IPS-NIHi7 (cell line): ENCODE results near the gene ANAPC2.
A peak's percentile ranks its signal among the peaks of the same experiment; 100 is the strongest.

ENCODE experiments used
- DNase-seq: peaks from one replicate; pipeline ENCODE4 v3.0.0; 2012; ENCODE audit warnings: mixed read lengths; ENCODE audit errors: extremely low spot score

ANAPC2 gene

DNA sequence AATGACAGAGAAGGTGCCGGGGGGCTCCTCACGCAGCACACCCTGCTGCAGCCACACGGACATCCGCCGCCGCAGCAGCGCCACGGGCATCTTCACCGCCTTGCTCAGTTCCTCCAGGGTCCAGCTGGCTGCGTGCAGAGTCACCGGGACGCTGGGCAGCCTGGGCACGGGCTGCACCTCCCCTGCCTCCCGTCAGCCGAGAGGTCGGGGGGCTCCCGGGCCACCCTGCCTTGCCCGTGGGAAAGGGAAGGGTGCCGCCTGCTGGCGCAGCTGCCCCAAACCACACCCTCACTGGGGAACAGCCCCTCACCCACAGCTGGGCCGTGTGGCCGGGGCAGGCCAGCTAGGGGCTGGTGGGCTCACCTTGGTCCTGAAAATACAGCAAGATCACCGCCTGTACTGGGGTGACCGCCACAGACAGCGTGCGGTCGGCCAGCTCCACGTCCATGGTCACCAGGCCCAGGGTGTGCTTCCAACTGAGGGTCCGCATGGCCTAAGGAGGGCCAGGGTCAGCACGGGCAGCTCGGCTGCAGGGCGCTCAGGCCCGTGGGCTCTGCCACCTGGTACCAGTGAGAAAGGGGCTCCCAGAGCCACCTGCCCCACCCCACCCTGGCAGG lies 12.9 kb downstream of the ANAPC2 start:
- peak; percentile 78 for DNase-seq

DNA sequence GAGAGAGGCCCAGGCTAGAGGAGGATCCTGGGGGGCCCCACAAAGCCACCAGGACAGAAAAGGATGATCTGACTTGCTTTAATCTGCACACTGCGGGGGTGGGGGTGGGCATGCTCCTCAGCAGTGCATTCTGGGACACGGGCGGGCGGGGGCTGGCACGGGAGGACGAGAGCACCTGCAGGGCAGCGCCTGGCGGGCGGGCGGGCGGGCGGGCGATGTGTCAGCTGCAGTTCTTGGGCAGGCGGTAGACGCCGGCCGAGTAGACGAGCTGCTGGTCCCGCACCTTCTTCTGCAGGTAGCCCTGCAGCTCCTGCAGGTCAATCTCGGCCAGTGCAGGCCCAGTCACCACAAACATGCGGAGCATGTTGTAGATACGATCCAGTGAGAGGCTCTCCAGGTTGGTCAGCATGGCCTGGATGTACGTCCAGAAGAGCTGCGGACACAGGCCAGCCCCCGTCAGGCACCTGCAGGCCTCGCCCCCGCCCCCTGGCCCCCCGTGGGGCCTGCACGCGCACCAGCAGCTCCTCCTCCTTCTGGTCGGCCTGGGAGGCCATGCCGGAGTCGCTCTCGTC lies 13.6 kb downstream of the ANAPC2 start:
- DNase-seq: peak; percentile 58

DNA sequence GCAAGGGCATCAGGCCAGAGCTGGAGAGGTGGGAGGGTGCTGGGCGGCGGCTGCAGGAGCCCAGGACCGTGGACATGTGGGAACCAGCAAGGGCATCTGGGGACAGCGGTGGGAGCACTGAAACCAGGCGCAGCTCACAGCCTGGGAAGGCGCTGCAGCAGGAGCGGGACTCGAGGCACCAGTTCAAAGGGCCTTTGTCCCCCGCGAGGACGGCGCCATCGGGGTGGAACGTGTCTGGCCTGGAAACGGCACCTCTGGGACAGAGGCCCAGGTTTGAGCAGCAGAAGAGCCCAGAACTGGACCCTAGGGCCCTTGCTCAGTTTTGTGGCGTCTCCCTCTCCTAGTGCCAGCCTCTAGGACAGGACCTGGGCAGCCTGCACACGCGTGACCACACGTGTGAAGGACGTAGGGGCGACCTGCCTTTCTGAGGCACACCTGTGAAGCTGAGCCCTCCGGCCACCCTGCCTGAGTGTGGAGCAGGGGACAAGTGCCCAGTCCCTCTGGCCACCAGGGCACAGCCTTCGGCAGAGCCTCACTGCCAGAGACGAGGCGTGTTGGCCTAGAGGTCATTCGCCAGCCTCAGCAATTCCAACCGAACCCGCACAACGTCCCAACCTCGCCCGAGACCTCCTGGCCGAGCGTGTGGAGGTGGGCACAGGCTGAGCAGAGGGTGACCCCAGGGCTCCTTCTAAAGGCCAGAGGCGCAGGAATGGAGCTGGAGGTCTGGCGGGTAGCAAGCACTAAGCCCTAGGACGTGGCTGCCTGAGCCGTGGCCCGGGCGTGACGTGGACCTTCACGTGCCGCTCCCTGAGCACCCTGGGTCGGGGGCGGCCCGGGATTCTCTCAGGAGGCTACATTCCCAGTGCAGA lies 14.3 kb downstream of the ANAPC2 start:
- no peak for DNase-seq

DNA sequence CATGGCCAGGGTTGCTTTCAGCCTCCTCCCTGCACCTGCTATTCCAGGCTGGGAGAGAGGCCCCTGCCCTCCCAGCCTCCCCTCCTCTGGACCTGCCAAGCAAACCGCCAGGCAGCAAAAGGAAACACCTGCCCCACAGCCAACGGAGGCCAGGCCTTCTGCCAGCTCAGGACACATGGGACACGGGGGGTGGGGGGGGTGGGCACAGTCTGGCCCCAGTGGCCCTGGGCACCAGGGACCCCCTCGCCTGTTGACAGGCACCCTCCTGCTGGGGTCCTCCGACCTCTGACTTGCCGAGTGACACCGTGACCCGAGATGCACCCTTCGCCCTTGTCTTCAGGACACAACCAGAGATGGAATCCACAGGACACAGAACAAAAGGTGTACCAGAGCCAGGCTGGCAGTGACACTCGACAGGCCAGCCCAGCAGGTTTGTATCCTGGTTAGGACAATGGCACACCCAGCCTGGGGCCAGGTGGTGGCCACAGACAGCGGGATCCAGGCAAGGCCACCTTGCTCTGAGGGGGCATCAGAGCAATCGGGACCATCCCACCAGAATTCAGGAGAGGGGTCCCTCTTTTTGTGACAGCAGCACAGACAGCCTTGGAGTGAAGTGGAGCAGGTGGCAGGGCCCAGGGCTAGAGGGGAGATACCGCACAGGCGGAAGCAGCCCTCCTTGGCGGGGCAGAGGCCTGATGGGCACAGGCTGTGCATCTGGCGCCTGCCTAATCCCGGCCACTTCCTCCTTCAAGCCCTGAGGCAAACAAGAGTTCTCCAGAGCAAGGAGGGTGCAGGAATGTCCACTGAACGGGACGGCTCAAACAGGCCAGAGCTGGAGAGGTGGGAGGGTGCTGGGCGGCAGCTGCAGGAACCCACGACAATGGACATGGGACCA lies 15.2 kb downstream of the ANAPC2 start:
- DNase-seq: no peak

DNA sequence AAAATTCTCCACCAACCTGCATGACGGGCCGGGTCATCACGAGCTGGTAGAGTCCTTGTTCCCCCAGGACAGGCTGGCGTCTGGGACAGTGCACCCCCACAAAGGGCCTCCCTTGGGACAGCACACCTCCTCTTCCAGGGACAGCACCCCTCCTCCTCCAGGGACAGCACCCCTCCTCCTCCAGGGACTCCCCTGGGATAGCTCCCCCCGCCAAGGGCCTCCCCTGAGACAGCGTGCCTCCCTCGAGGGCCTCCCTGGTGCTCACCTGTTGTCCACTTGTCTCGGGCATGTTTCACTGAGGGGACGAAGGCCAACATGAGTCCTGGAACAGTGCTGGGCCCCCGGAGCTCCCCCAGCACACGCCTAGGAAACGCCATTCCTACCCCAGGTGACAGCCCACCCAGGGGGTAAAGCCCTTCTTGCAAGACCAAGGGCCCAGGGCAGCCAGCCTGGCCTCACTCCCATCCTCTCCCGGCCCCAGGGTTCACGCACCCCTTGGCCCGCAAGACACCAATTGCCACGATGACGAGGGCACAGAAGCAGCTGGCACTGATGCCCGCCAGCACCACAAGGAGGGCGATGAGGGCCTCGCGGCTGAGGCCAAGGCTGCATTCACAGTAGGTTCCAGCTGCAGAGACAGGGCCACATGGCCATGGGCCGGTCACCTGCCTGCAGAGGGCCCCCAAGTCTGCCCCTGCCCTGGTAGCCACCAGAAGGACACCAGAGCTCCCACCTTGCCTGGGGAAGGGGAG lies 17.0 kb downstream of the ANAPC2 start:
- no peak for DNase-seq

DNA sequence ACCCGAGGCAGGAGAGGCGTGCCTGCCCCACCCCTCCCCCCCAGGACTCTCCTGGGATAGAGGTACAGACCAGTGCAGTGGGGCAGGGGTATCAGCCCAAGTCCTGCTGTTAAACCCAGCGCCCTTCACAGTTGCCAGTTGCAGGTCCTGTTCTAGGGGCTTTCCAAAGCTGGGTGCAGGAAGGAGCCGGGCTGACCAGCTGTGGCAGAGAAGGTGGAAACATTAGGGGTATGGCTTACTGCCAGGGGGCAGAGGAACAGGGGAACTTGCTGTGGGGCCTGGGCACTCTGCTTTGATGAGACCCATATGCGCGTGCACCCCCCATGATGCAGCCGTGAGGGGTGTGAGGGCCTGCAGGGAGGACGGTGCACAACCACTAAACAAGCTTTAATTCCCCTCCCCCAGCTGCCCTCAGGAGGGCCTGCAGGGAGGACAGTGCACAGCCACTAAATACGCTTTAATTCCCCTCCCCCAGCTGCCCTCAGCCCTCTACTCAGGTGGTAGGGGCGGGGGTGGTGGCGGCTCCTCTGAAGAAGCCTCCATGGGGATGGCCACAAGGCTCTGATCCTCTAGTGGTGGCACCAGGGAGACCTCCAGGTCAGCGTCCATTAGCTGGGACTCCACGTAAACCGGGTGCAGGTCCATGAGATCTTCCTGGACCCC lies 17.7 kb downstream of the ANAPC2 start:
- no peak for DNase-seq

DNA sequence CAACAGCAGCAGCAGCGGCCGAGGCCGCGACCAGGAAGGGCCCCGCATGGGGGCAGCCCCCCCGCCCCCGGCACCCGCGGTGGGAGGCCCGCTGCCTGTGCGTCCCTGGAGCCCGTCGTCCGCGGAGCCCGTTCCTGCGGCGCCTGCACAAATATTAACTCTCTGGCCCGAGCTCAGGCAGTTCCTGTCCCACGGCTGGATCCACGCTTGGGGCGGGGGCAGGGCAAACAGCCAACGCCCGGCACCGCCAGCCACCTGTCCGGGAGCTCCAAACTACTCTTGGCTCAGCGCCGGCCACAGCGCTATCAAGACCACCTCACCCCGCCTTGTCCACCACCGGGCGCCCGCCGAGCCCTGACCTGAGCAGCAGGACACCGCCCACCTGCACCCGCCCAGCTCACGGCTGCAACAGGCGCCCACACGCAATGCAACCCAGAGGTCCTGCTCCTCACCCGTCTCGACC lies 18.4 kb downstream of the ANAPC2 start, which contains the start of gene LRRC26:
Gene LRRC26 (minus strand): TSS at position 156 of the 463 bp plus-strand sequence. CDS start 108 bp downstream, at position 48.
- peak; percentile 23 for DNase-seq

DNA sequence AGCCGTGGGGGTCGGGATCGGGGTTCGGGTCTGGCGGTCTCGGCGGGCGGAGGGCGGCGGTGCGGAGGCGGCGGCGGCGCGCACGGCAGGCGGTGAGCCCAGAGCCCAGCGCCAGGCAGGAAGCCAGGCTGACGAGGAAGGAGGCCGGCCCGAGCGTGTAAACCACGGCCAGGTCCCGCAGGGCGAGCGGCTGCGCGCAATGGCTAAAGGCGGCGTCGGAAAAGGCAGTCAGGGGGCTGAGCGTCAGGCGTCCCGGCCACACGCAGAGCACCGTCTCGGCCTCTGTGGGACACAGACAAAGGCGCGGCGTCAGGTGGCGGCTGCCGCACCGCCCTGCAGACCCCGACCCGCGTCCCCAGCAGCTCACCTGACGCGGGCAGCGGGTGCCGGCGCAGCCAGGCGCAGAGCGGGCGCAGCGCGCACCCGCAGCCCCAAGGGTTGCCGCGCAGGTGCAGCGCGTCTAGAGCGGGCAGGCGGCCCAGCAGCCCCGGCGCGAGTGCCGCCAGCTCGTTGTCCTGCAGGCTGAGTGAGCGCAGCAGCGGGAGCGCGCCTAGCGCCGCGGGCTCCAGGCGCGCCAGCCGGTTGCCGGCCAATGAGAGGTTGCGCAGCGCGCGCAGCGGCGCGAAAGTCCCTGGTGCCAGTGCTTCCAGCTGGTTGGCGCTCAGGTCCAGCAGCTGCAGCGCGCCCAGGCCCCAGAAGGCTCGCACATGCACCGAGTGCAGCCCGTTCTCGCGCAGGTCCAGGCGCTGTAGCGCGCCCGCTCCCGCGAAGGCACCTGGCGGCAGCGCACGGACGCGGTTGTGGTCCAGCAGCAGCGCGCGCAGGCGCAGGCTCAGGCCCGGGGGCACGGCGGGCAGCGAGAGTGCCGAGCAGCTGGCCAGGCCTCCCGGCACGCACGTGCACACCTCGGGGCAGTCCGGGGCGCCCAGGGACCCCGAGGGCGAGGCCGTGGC lies 19.2 kb downstream of the ANAPC2 start:
- peak; percentile 88 for DNase-seq

DNA sequence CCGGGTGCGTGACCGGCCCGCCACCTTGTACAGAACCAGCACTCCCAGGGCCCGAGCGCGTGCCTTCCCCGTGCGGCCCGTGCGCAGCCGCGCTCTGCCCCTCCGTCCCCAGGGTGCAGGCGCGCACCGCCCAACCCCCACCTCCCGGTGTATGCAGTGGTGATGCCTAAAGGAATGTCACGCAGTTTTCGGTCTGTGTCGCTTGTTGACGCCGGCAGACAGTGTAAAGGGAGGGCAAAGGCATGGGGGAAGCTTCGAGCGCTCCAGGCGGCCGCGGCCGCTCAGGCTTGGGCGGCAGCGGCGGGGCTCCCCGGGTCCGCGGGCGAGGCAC lies 19.8 kb downstream of the ANAPC2 start:
- no peak for DNase-seq

DNA sequence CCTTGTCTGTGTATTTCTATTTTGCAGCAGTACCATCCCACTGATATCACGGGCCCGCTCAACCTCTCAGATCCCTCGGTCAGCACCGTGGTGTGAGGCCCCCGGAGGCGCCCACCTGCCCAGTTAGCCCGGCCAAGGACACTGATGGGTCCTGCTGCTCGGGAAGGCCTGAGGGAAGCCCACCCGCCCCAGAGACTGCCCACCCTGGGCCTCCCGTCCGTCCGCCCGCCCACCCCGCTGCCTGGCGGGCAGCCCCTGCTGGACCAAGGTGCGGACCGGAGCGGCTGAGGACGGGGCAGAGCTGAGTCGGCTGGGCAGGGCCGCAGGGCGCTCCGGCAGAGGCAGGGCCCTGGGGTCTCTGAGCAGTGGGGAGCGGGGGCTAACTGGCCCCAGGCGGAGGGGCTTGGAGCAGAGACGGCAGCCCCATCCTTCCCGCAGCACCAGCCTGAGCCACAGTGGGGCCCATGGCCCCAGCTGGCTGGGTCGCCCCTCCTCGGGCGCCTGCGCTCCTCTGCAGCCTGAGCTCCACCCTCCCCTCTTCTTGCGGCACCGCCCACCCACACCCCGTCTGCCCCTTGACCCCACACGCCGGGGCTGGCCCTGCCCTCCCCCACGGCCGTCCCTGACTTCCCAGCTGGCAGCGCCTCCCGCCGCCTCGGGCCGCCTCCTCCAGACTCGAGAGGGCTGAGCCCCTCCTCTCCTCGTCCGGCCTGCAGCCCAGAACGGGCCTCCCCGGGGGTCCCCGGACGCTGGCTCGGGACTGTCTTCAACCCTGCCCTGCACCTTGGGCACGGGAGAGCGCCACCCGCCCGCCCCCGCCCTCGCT lies 20.4 kb downstream of the ANAPC2 start:
- DNase-seq: peak; percentile 42

DNA sequence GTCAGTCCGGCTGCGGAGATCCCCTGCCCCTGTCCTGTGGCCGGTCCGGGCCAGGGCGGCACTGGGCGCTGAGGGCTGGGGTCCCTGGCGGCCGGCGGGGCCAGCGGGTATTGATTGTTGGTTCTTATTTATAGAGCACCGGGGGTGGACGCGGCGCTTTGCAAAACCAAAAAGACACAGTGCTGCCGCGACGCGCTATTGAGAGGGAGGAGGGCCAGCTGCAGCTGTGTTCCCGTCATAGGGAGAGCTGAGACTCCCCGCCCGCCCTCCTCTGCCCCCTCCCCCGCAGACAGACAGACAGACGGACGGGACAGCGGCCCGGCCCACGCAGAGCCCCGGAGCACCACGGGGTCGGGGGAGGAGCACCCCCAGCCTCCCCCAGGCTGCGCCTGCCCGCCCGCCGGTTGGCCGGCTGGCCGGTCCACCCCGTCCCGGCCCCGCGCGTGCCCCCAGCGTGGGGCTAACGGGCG lies 21.0 kb downstream of the ANAPC2 start:
- DNase-seq: no peak

DNA sequence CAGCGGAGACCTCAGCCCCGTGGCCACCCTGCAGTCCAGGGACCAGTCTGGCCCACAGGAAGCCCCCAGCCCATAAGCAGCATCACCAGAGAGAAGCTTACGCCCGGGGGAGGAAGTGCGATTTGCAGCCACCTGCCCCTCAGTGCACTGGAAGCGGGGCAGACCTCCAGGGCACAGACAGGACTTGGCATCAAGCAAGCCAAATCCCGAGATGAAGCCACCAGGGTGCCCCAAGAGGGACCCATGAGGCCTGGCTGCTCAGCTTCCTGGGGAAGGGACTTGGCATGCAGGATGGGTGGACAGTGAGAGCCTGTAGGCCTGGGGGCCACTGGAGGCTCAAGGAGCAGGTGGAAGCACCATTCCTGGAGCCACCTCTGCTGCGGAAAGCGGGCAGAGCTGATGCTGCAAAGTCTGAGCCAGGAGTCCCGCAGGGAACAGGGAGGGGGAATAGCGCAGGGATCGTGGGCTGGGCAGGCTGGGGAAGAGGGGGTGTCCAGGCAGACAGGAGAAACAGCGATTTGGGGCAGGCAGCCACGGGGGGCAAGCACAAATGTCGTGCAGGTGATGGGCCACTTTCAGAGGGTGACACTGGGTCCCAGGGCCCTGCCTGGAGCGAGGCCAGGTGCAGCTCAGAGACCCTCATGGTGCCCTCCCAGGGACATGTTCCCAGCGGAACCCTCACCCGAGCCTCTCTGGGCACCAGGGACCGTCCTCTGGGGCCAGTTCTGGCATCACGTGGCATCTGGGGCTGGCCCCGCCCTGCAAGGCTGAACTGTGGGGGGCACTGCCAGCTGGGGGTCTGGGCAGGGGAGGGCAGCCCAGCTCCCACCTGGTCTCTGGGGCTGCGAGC lies 21.8 kb downstream of the ANAPC2 start:
- DNase-seq: no peak

DNA sequence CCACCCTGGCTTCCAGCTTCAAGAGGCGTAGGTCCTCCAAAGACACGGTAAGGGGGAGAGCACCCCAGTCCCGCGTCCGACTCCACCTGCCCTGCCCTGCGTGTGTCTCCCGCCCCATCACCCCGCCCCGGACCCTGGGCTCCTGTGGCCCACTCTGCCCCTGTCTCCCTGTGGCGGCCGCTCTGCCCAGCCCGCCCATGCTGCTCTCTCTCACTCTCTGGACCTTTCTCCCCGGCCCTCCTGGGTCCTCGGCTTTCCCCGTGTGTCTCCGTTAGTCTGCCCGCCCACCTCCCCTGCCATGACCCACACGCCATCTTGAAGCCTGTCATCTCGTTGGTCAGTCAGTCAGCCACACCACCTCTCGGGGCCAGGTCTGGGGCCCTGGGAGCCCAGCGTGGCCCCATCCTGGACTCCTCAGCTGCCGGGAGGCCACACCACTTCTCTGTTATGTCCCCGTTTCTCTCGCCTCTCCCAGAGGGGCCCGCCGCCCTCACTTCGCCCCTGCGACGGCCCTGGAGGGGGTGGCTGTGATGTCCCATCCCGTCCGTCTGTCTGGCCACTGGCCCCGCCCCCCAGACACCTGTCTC lies 23.0 kb downstream of the ANAPC2 start:
- DNase-seq: no peak

DNA sequence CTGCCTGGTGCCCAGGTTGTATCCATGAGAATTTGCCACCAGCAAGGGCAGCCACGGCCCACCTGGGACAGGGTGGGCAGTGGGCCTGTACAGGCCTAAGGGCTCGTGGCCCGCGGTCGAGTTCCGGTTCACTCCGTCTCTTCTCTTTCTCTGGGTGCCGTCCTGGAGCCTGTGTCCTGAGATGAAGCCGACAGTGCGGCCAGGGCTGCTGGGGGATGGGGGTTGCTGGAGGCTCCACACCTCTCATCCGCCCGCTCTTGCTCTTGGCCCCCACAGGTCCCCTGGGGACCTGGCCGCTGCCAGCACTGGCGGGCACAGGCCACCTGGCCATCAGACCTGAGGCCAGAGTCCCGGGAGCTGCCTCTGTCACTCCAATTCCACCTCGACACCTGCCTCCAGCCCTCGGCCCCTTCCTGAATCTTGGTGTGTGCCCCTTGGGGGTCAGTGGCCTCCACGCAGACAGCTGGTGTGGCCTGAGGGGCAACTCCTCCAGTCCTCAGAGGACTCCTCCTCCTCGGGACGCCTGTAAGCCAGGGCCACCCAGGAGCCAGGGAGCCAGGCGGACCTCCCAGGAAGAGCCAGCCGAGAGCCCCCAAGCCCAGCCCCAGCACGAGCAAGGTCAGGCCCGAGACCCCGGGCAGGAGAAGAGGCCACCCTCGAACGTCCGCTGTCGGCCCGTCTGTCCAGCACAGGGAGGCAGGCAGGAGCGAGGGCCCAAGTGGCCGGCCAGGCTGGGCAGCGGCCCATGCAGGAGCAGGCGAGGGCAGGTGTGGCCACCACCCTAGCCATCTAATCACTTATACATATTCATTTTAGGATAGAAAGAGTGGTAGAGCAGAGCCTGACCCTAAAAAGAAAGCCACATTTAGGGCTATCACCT lies 23.8 kb downstream of the ANAPC2 start:
- no peak for DNase-seq

DNA sequence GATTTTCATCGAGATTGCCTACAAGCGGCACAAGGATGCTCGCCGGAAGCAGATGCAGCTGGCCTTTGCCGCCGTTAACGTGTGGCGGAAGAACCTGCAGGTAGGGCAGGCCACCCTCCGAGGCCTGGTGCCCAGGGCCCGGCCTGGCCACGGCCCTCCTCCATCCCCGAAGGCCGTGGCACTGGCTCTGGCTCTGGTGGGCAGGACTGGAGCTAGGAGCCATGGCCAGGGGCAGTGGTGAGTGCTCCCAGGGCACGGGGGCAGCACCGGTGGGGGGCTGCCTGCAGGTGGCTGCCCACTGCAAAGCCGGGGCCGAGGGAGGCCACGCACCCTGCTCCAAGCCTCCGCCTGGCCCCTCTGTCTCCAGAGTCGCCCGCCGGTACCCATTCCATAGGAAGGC lies 24.6 kb downstream of the ANAPC2 start:
- no peak for DNase-seq

DNA sequence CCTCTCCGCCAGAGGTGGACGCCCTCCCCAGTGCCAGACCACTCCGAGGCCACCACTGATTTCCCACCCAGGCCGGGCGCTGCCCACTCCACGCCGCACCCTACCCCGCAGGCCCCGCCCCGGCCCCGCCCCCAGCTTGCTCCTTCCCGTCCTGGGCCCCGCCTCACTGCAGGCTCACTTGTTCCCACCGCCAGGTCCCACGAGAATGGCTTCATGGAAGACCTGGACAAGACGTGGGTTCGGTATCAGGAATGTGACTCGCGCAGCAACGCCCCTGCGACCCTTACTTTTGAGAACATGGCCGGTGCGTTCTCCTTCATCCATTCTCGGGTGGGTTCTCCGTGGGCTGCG lies 25.0 kb downstream of the ANAPC2 start:
- DNase-seq: peak; percentile 44
